Fibroblast of peridontal ligament (primary cell): ENCODE data around the gene RAB41.
"Not testable (repeated sequence)": the region's sequence is repeated elsewhere in the genome, so short reads cannot be mapped to it uniquely, and the experiment has no call there.

Experiments
- DNase-seq: peaks from one replicate; pipeline ENCODE4 v3.0.0-alpha.2; 2010; ENCODE audit errors: extremely low read depth

RAB41 gene

GRCh38 chrX:70281951-70282350 is at the start of gene RAB41:
RAB41 (plus strand) TSS chrX:70282172; CDS start chrX:70282218, 46 bp downstream.
- no peak for DNase-seq

- no peak for DNase-seq
Observed at GRCh38 chrX:70234355-70234754, 47.6 kb upstream of the RAB41 start, which contains the start of gene AWAT1. AWAT1 (plus strand) TSS chrX:70234655; CDS start chrX:70234696, 41 bp downstream.

- DNase-seq = no peak
Observed at GRCh38 chrX:70240751-70241150, 41.2 kb upstream of the RAB41 start.

GRCh38 chrX:70241501-70241900 is 40.5 kb upstream of the RAB41 start:
- DNase-seq = no peak

- not testable (repeated sequence) for DNase-seq
Observed at GRCh38 chrX:70243601-70244000, 38.4 kb upstream of the RAB41 start.

GRCh38 chrX:70244881-70245280 is 37.1 kb upstream of the RAB41 start:
- no peak for DNase-seq

- no peak for DNase-seq
Observed at GRCh38 chrX:70247252-70247651, 34.7 kb upstream of the RAB41 start.

- DNase-seq = no peak
Observed at GRCh38 chrX:70252491-70252890, 29.5 kb upstream of the RAB41 start.

- no peak for DNase-seq
Observed at GRCh38 chrX:70253377-70254062, 28.5 kb upstream of the RAB41 start.

- no peak for DNase-seq
Observed at GRCh38 chrX:70254063-70254400, 27.9 kb upstream of the RAB41 start.

GRCh38 chrX:70254909-70255308 is 27.1 kb upstream of the RAB41 start:
- DNase-seq = no peak

- no peak for DNase-seq
Observed at GRCh38 chrX:70255452-70255851, 26.5 kb upstream of the RAB41 start.

GRCh38 chrX:70257423-70258288 is 24.3 kb upstream of the RAB41 start:
- DNase-seq = no peak

- no peak for DNase-seq
Observed at GRCh38 chrX:70260104-70260503, 21.9 kb upstream of the RAB41 start, which contains the start of gene P2RY4. P2RY4 (minus strand) TSS chrX:70260204; CDS start chrX:70259624, 580 bp downstream.

- peak; percentile 19 for DNase-seq
Observed at GRCh38 chrX:70262952-70263567, 18.9 kb upstream of the RAB41 start.

- no peak for DNase-seq
Observed at GRCh38 chrX:70264784-70265183, 17.2 kb upstream of the RAB41 start.

- no peak for DNase-seq
Observed at GRCh38 chrX:70268034-70268433, 13.9 kb upstream of the RAB41 start, which contains the start of gene ARR3. ARR3 (plus strand) TSS chrX:70268334; CDS start chrX:70269386, 1,052 bp downstream.

- not testable (repeated sequence) for DNase-seq
Observed at GRCh38 chrX:70274029-70274428, 7.9 kb upstream of the RAB41 start.

- no peak for DNase-seq
Observed at GRCh38 chrX:70279081-70279480, 2.9 kb upstream of the RAB41 start.

GRCh38 chrX:70280573-70280972 is 1.4 kb upstream of the RAB41 start:
- no peak for DNase-seq

- no peak for DNase-seq
Observed at GRCh38 chrX:70289168-70289792, 7.3 kb downstream of the RAB41 start.
